ENCODE results near the gene EED.

EED gene

DNA sequence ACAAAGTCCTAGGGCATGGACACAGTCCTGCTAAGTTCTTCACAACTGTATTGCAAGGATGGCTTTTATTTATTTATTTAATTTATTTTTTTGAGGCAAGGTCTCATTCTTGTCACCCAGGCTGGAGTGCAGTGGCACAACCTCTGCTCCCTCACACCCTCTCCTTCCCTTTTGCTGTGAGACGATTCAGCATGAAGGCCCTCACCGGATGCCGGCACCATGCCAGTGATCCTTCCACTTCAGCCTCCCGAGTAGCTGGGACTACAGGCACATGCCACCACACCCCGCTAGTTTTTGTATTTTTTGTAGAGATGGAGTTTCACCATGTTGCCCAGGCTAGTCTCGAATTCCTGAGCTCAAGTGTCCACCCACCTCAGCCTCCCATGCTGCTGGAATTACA is 17.8 kb downstream of the EED start:
- H3K4me3 ChIP-seq (ENCODE audit: low read length): no peak overlapping the region

DNA sequence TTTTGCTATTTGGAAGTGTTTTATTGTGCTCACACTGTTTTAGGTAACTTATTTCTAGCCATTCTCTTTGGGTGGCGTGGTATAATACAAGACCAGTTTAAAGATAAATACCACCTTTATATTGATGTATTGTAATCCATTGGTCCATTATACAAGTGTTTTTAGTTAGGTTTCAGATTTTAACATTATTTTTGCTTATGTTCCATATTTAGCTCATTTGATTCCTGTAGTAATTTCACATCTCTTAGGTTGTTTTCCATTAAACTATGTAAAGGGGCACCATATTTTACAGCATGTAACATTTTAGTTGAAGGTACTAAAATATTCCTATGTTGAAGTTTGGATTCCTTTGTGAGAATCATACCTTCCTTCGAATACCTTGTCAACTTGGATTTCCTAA is 20.1 kb downstream of the EED start:
- TF ChIP-seq, protein P1, sequence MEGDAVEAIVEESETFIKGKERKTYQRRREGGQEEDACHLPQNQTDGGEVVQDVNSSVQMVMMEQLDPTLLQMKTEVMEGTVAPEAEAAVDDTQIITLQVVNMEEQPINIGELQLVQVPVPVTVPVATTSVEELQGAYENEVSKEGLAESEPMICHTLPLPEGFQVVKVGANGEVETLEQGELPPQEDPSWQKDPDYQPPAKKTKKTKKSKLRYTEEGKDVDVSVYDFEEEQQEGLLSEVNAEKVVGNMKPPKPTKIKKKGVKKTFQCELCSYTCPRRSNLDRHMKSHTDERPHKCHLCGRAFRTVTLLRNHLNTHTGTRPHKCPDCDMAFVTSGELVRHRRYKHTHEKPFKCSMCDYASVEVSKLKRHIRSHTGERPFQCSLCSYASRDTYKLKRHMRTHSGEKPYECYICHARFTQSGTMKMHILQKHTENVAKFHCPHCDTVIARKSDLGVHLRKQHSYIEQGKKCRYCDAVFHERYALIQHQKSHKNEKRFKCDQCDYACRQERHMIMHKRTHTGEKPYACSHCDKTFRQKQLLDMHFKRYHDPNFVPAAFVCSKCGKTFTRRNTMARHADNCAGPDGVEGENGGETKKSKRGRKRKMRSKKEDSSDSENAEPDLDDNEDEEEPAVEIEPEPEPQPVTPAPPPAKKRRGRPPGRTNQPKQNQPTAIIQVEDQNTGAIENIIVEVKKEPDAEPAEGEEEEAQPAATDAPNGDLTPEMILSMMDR (conservative IDR thresholded peaks at IDR 0.05; ENCODE audit: low read length): no peak
- no peak overlapping the region for H3K4me3 ChIP-seq (ENCODE audit: low read length)

More for the DNA sequence above, 17.8 kb downstream of the EED start:
- TF ChIP-seq, protein P1 (conservative IDR thresholded peaks at IDR 0.05; ENCODE audit: low read length): no peak
- DNase-seq (ENCODE audit: low read depth): no peak

DNA sequence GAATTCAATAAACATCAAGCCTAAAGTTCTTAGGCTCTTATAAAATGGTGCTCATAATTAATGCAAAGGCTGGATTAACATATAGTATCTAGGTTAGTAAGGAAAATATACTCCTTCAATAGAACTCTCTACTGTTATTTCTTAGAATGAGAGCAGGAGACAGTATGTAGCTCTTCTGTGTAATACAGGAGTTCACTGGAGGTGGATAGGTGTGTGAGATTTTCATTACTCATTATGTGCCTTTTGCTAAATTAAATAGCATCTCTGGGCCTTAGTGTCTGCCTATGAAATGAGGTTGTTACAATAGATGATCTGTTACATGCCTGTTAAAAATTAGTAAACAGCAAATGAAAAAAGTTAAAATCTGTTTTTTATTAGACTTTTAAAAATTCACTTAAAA is 20.6 kb downstream of the EED start:
- TF ChIP-seq, protein P1 (conservative IDR thresholded peaks at IDR 0.05; ENCODE audit: low read length): no peak

More for the DNA sequence above, 20.1 kb downstream of the EED start:
- DNase-seq (ENCODE audit: low read depth): no peak

DNA sequence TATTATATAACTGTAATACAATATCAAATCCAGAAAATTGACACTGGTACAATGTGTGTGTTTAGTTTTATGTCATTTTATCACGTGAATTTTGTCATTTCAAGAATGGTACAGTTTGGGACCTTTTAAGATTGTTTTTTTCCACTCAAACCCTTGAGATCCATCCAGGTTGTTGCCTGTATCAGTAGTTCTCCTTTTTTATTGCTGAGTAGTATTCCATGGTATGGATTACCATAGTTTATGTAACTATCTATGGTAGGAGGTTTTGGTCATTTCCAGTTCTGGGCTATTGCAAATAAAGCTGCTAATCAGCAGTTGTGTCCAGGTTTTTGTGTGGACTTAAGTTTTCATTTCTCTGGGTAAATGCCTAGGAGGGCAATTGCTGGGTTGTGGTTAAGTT is 25.1 kb downstream of the EED start:
- no peak overlapping the region for H3K4me3 ChIP-seq (ENCODE audit: low read length)
- TF ChIP-seq, protein P1 (conservative IDR thresholded peaks at IDR 0.05; ENCODE audit: low read length): no peak
- DNase-seq (ENCODE audit: low read depth): no peak

More for the DNA sequence above, 20.6 kb downstream of the EED start:
- no peak for DNase-seq (ENCODE audit: low read depth)
- H3K4me3 ChIP-seq (ENCODE audit: low read length): no peak overlapping the region

DNA sequence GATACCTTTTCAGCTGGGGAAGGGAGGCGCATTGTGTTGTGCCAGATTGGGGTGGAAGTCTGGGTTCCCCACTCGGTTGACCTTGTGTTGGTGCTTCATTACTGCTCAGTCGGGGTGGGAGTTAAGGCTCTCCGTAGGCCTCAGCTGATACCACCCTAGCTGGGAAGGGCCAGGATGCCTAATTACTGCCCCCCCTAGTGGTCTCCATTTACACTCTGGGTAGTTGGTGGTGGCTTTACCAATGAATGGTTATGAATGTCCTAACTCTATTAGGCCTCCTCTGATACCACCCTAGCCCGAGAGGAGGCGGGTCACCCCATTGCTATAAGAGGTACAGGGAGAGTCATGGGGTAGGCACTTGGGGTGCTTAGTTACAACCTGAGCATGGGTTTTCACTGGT is 29.9 kb downstream of the EED start:
- TF ChIP-seq, protein P1 (conservative IDR thresholded peaks at IDR 0.05; ENCODE audit: low read length): no peak
- DNase-seq (ENCODE audit: low read depth): no peak
- H3K4me3 ChIP-seq (ENCODE audit: low read length): no peak overlapping the region

DNA sequence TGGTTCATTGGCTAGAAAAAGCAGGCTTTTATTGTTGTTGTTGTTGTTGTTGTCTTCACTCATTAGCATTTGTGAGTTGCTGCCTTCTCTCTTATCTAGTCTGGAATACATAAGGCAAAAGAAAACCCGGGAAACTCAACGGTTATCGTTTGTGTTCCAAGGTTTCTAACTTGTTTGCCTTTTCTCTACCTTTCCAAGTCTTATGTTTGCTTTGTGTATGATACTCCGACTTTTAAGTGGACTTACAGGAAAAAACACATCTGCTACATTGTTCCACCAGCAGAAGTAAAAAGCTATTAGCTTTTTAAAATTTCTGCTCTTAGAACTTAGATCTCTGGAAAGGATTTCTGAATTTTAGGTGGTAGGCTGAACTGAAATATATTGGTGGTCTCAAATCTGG is 30.4 kb downstream of the EED start:
- no peak overlapping the region for H3K4me3 ChIP-seq (ENCODE audit: low read length)
- TF ChIP-seq, protein P1 (conservative IDR thresholded peaks at IDR 0.05; ENCODE audit: low read length): no peak
- DNase-seq (ENCODE audit: low read depth): no peak

DNA sequence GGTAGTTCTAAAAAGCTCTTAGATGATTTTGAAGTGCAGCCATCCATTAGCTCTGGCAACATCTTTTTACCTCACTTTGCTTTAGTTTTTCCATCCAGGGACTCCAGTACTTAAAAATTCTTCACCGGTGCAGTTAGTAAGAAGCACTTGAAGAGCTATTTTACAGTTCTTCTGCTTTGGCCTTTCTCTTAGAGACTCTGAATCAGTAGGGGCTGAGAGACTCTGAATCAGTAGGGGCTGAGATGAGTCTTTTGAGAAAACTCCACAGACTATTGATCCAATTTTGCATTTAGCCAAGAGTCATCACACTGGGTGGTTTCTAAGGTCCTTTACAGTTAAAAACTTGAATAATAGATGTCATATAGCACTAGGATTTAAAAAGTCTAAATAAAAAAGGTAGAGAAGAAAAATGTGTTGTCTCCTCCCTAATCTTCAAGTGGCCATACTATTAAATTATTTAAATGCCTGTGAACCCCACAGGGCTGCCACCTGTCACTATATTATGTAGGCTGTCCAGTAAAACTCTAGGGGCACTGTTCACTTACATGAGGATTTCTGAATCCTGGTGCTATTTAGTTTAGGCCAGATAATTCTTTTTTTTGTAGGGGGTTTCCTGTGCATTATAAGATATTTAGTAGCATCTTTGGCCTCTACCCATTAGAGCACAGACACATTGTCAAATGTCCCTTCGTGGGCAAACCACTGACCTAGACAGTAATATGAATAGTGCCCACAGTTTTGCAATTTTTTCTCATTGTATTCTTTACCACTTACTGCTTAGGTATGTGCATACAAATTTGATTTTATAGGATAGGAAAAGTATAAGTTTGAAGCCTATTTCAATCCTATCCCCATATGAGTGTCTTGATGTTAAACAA is 31.2 kb downstream of the EED start:
- TF ChIP-seq, protein P1 (conservative IDR thresholded peaks at IDR 0.05; ENCODE audit: low read length): no peak
- no peak overlapping the region for H3K4me3 ChIP-seq (ENCODE audit: low read length)
- no peak for DNase-seq (ENCODE audit: low read depth)
